ENCODE measurements around the gene ZNF140.

ZNF140 gene

DNA sequence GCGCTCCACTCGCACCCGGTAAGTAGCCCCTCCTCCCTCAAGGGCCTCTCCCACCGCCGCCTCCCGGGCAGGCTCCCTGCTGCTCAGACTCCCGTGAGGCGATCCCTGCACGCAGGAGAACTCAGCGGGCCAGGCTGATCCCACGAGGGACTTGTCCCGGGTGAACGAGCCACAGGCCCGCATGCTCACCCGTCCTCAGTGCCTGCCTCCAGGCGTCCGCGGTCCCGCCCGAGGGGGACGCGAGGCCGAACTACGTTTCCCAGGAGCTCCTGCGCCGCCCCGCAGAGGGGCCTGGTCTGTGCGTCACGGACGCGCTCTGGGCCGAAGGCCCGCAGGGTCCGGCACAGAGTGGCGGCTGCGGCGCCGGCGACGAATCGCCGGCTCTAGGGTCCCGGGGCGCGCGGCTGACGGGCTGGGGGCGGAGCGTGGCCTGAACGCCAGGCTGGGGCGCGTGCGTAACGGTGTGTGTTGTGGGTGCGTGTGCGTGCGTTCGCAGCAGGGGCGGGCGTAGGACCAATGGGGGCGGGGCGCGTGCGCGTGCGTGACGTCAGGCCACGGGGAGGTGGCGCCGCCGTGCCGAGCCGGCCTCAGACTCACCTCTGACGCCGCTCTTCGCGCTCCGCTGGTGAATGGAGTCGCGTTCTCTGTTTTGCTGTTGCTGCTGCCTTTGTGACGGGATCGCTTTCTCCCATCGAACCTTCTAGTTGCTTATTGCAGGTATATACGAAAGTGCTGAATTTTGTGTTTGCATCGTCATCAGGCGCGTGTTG lies 49.5 kb downstream of the ZNF140 start, which contains the start of the genes ZNF10 and ZNF891:
TSS of gene ZNF10 (plus strand) at position 590 of the 770 bp plus-strand sequence. CDS start 13,866 bp downstream, outside the sequence.
TSS of gene ZNF891 (minus strand) at position 237 of the 770 bp plus-strand sequence. CDS start 8,356 bp downstream, outside the sequence.
- Histone ChIP-seq H3K79me2 (ENCODE audit: control insufficient read depth, low read length) (peaks cover 9% of the 10 kb centered on the region), H3K4me1 (ENCODE audit: control insufficient read depth, low read length) (peaks cover 8% of the 10 kb centered on the region; the same call in 1 of the 2 replicates), H3K36me3 (ENCODE audit: control insufficient read depth, low read length) (peaks cover 39% of the 10 kb centered on the region), H4K20me1 (ENCODE audit: control insufficient read depth, insufficient read depth, low read depth, low read length) (no peaks in the 10 kb centered on the region), H3K4me3 (ENCODE audit: low read length) (peak within 1 kb of the TSS; percentile 94), H3K27ac (ENCODE audit: low read depth, low read length) (peak within 1 kb of the TSS; percentile 77), H3K9me3 (ENCODE audit: control insufficient read depth, insufficient read depth, low read length) (peaks cover 50% of the 10 kb centered on the region), H3K4me2 (ENCODE audit: low read length) (peak within 1 kb of the TSS; percentile 89), H3K9me2 (replicated peaks; ENCODE audit: control insufficient read depth, low read length) (no peaks in the 10 kb centered on the region), H3K27me3 (ENCODE audit: control insufficient read depth, low read length) (no peaks in the 10 kb centered on the region), H3F3A (ENCODE audit: control insufficient read depth, insufficient read depth) (peaks cover 10% of the 10 kb centered on the region)
- TF ChIP-seq, protein P1, sequence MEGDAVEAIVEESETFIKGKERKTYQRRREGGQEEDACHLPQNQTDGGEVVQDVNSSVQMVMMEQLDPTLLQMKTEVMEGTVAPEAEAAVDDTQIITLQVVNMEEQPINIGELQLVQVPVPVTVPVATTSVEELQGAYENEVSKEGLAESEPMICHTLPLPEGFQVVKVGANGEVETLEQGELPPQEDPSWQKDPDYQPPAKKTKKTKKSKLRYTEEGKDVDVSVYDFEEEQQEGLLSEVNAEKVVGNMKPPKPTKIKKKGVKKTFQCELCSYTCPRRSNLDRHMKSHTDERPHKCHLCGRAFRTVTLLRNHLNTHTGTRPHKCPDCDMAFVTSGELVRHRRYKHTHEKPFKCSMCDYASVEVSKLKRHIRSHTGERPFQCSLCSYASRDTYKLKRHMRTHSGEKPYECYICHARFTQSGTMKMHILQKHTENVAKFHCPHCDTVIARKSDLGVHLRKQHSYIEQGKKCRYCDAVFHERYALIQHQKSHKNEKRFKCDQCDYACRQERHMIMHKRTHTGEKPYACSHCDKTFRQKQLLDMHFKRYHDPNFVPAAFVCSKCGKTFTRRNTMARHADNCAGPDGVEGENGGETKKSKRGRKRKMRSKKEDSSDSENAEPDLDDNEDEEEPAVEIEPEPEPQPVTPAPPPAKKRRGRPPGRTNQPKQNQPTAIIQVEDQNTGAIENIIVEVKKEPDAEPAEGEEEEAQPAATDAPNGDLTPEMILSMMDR (IDR thresholded peaks at IDR 0.05; ENCODE audit: low read depth, low read length, poor library complexity, severe bottlenecking), result no peak
- no peak for TF ChIP-seq EZH2phosphoT487 (IDR thresholded peaks at IDR 0.05; ENCODE audit: borderline replicate concordance, low read length)

DNA sequence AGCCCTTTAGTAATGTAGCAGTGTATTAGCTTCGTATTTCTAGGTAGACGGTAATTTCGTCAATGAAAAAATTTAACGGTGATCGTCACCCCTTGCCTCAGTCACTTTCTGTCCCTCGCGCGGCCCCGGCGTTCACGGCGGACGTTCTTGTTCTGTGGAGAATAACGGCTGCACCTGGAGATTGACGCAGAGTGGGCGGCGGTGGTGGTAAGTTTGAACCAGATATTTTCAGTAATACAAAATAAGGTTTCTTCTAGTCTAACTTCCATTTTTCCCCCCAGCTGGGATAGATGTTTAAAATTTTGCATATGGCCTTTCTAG lies 50.0 kb downstream of the ZNF140 start:
- peaks cover 6% of the 10 kb centered on the region for H3K79me2 ChIP-seq (ENCODE audit: control insufficient read depth, low read length)
- TF ChIP-seq, protein P1 (IDR thresholded peaks at IDR 0.05; ENCODE audit: low read depth, low read length, poor library complexity, severe bottlenecking), result no peak
- TF ChIP-seq EZH2phosphoT487 (IDR thresholded peaks at IDR 0.05; ENCODE audit: borderline replicate concordance, low read length), result no peak
- peaks cover 8% of the 10 kb centered on the region; the same call in 1 of the 2 replicates for H3K4me1 ChIP-seq (ENCODE audit: control insufficient read depth, low read length)
- peak overlapping the region; percentile 77 for H3K27ac ChIP-seq (ENCODE audit: low read depth, low read length)
- H3K27me3 ChIP-seq (ENCODE audit: control insufficient read depth, low read length), result no peaks in the 10 kb centered on the region
- peaks cover 10% of the 10 kb centered on the region for H3F3A ChIP-seq (ENCODE audit: control insufficient read depth, insufficient read depth)
- H3K9me2 ChIP-seq (replicated peaks; ENCODE audit: control insufficient read depth, low read length), result no peaks in the 10 kb centered on the region
- peaks cover 40% of the 10 kb centered on the region for H3K36me3 ChIP-seq (ENCODE audit: control insufficient read depth, low read length)
- no peaks in the 10 kb centered on the region for H4K20me1 ChIP-seq (ENCODE audit: control insufficient read depth, insufficient read depth, low read depth, low read length)
- H3K9me3 ChIP-seq (ENCODE audit: control insufficient read depth, insufficient read depth, low read length), result peaks cover 44% of the 10 kb centered on the region
- peak overlapping the region; percentile 94 for H3K4me3 ChIP-seq (ENCODE audit: low read length)
- peak overlapping the region; percentile 89 for H3K4me2 ChIP-seq (ENCODE audit: low read length)

DNA sequence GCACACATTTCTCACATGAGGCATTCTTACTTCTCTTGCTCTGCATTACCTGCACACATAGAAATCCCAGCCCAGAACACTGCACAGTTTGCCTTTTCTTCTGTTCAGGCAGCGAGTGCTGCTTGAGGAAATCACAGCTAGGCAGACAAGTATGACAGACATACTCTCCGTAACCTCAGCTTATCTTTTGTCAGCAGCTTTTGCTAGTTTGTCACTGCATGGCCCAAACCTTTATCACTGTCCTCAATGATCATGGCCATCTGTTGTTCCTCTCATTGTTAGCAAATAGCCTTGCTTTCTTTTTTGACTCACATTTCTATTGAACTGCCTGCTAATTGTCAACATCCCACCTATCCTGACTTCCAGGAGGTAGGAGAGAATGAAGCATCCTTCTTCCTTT lies 55.0 kb downstream of the ZNF140 start:
- Histone ChIP-seq H3K9me2 (replicated peaks; ENCODE audit: control insufficient read depth, low read length) (no peaks in the 10 kb centered on the region), H3K27me3 (ENCODE audit: control insufficient read depth, low read length) (no peaks in the 10 kb centered on the region), H3K4me3 (ENCODE audit: low read length) (no peak overlapping the region), H3K4me2 (ENCODE audit: low read length) (no peak overlapping the region), H3K9me3 (ENCODE audit: control insufficient read depth, insufficient read depth, low read length) (peaks cover 40% of the 10 kb centered on the region; the same call in 1 of the 2 replicates), H3K27ac (ENCODE audit: low read depth, low read length) (no peak overlapping the region), H3K36me3 (ENCODE audit: control insufficient read depth, low read length) (peaks cover 41% of the 10 kb centered on the region), H4K20me1 (ENCODE audit: control insufficient read depth, insufficient read depth, low read depth, low read length) (no peaks in the 10 kb centered on the region), H3K79me2 (ENCODE audit: control insufficient read depth, low read length) (no peaks in the 10 kb centered on the region), H3K4me1 (ENCODE audit: control insufficient read depth, low read length) (peaks cover 4% of the 10 kb centered on the region; the same call in 1 of the 2 replicates), H3F3A (ENCODE audit: control insufficient read depth, insufficient read depth) (peaks cover 7% of the 10 kb centered on the region)
- no peak for TF ChIP-seq EZH2phosphoT487 (IDR thresholded peaks at IDR 0.05; ENCODE audit: borderline replicate concordance, low read length)
- TF ChIP-seq, protein P1 (IDR thresholded peaks at IDR 0.05; ENCODE audit: low read depth, low read length, poor library complexity, severe bottlenecking), result no peak
